HG03095 (cell line): ENCODE measurements around the gene OMA1.

Experiments
- ATAC-seq: cut with Tn5 transposase; IDR thresholded peaks from one replicate; pipeline ENCODE4 v1.9.1; 2021; ENCODE audit warnings: moderate library complexity; ENCODE audit not compliant: unreplicated experiment

Gene OMA1

DNA sequence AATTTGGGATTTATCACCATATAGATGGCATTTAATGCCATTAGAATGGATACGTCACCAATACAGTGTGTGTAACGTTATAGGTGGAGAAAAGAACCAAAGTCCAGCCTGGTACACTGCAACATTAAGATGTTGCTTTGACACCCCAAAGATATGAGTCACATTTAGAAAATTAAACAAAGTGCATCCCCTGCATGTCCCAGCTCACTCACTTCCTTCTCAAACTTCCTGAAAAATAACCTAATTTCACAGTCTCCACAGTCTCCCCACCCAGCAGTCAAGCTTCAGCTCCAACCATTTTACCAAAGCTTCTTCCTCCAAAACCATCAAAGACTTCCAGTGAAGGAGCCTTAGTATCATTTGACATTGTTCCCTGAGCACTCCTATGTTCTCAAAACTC lies 111.9 kb downstream of the OMA1 start:
- ATAC-seq: no peak

GRCh38 chr1:58434181-58434580 lies 112.3 kb downstream of the OMA1 start:
- no peak for ATAC-seq

GRCh38 chr1:58432851-58433668 lies 113.5 kb downstream of the OMA1 start:
- no peak for ATAC-seq

DNA sequence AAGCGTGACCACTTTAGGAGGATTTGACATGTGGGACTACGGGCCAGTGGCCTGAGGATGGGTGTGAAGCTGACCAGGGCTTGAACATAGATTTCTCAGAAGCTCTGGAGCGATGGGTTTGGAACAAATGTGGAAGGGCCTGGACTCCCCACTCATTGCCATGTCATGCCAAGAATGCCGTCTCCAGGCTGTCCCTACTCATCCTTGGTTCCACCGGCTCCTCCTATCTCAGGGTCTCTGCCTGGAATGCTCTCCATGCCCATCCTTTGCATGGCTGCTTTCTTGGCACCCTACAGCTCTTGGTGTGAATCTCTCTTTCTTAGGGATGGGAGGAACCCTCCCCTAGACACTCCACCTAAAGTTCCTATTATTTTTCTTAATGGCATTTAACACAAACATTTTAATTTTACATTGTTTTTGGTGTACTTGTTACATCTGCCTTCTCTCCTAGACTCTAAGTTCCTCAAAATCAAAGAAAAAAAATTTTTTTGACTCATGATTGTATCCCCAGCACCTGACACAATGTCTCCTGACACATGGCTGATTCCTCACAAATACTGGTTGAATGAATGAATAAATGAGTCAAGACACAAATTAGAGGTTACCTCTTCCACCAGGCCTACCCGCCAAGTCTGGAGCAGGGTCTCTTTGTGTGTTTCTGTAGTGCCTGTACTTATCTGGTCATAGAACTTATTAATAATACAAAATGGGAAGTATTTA lies 114.5 kb downstream of the OMA1 start:
- no peak for ATAC-seq
